ENCODE data around the gene TUBB2B.

The TUBB2B gene

GRCh38 chr6:3263096-3263495, 35.6 kb upstream of the TUBB2B start:
- TF ChIP-seq CTCF (IDR thresholded peaks at IDR 0.05): no peak
- no peak for DNase-seq (ENCODE audit: low spot score)
- no peak overlapping the region for H3K4me3 ChIP-seq
- H3K27ac ChIP-seq: no peak overlapping the region

DNA sequence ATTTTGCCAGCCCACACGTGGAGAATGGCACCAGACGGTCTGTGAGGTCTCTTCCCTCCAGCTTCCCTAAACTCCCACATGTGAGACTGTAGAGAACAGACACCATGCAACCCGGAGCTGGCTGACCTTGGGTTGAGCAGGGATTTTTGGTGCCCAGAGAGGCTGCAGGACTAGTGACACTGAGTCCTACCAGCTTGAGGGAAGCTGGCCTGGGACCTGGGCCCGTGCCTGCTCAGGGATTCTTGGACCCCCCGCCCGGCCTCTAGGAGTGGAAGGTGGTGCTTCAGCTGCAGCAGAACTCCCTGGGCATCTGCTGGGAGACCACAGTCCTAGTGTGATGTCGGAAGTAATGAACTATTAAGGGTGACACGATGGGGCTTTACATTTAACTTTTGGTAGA, 34.5 kb upstream of the TUBB2B start:
- Histone ChIP-seq H3K27ac (no peak overlapping the region), H3K4me3 (no peak overlapping the region)
- DNase-seq (ENCODE audit: low spot score): no peak
- TF ChIP-seq CTCF (IDR thresholded peaks at IDR 0.05): no peak

GRCh38 chr6:3261518-3261820, 34.0 kb upstream of the TUBB2B start:
- no peak for TF ChIP-seq CTCF (IDR thresholded peaks at IDR 0.05)
- H3K27ac ChIP-seq: no peak overlapping the region
- no peak overlapping the region for H3K4me3 ChIP-seq
- DNase-seq (ENCODE audit: low spot score): no peak

- Histone ChIP-seq H3K27ac (no peak overlapping the region), H3K4me3 (peak overlapping the region; percentile 1)
- no peak for TF ChIP-seq CTCF (IDR thresholded peaks at IDR 0.05)
- no peak for DNase-seq (ENCODE audit: low spot score)
These were observed 33.5 kb upstream of the TUBB2B start for GRCh38 chr6:3260772-3261517.

- H3K27ac ChIP-seq: no peak overlapping the region
- H3K4me3 ChIP-seq: peak overlapping the region; percentile 1
- DNase-seq (ENCODE audit: low spot score): no peak
- TF ChIP-seq CTCF (IDR thresholded peaks at IDR 0.05): no peak
These were observed 32.8 kb upstream of the TUBB2B start for GRCh38 chr6:3260296-3260695.

DNA sequence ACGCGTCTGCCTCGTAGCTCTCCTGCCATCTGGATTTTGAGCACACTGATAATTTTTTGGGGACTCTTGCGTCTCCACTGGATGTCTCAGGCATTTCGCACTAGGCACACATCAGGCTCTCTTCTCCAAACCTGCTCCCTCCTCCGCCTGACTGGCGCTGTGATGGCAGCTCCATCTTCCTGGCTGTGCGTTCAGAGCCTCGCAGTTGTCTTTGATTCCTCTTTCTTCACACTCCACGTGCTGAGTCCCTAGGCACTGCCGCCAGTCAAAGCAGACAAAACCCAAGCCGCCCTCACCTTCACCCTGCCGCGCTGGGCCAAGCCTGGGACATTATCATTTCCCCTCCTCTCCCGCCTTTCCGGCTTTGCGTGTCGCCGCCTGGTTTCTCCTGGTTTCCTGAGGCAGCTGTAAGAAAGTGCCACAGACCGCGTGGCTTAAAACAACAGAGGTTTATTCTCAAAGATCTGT, 32.1 kb upstream of the TUBB2B start:
- TF ChIP-seq CTCF (IDR thresholded peaks at IDR 0.05): no peak
- peak overlapping the region; percentile 99 for H3K4me3 ChIP-seq
- DNase-seq (ENCODE audit: low spot score): no peak
- peak overlapping the region; percentile 64 to 86 for H3K27ac ChIP-seq

DNA sequence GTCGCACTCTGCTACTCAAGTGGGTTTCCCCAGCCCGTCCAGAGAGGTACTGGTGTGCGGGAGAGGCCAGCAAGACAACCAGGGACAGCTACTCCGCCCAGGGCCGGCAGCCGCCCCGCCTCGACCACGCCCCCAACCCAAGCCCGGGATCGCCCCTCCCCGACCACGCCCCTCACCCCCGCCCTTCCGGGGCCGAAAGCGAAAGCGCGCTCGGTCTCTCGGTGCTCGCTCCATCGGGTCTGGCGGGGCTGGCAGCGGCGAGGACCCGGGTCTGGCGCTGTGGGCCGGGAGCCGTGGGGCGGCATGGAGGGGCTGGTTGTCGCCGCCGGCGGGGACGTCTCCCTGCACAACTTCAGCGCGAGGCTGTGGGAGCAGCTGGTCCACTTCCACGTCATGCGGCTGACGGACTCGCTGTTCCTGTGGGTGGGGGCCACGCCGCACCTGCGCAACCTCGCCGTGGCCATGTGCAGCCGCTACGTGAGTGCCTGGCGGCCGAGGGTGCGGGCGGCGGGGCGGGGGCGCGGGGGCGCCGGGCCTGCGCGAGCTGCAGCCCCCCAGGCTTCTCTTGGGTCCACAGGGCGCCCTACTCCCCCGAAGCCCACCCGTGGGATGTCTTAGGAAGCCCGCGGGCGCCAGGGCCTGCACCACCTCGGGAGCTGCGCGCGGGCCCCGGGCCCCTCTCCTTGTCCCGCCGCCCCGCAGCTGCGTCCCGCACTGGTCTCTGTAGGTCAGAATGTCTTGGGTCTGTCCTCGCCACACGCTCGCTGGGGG, 31.5 kb upstream of the TUBB2B start, which contains the start of gene PSMG4:
PSMG4 (plus strand) TSS at position 228 of the 771 bp plus-strand sequence; CDS start at position 304, 76 bp downstream.
- TF ChIP-seq CTCF (IDR thresholded peaks at IDR 0.05): no peak
- peak; percentile 96 for DNase-seq (ENCODE audit: low spot score)
- Histone ChIP-seq H3K4me3 (peak within 1 kb of the TSS; percentile 99), H3K27ac (peak within 1 kb of the TSS; percentile 64 to 86)
